Ureter (tissue), 1 donor: ENCODE results near the gene NTN4. TPM values are rescaled to one million over a fixed set of nuclear protein-coding genes. Genes with fewer than 3 reads are reported as not detected.
"Not testable (repeated sequence)": the region's sequence is repeated elsewhere in the genome, so short reads cannot be mapped to it uniquely, and the experiment has no call there.

Experiments used
- DNase-seq: peaks from one replicate; pipeline ENCODE4 v3.0.0-alpha.2; 2020; ENCODE audit warnings: low spot score
- total RNA-seq: library from RNA; stranded (reverse); gene quantifications from one replicate; pipeline ENCODE4 v1.2.4, GENCODE V29; 2023
- donor health status: DM: yes; HTN: yes; CAD: no.

The NTN4 gene
- total RNA-seq, 1 donor from 2014 or later: 97.7 TPM

DNA sequence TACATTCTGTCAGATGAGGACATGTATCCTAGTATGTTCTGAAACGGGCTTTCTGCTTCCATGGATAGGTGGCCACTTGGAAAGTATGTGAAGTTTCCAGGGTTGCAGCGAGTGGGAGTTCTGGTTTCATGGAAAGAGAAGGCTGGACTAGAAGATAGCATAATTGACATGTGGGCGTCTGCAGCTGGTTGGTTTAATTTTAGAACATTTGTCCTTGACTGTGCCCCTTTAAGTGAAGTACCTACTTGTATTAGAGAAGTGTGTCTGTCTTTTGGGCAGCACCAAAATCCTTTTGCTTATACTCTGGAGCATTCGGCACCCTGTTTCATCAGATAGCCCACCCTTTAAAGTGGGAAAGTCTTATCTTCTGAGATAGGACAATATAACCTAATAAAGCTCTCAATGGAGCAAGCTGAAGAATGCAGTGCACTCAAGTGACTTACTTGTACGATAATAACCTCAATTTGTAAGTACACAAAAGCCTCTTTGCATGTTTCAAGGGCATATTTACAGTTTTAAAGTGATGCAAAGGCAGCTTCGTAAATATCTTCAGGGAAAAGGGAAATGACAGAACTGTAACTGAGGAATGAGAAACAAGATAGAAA, 35.2 kb downstream of the NTN4 start:
- no peak for DNase-seq

DNA sequence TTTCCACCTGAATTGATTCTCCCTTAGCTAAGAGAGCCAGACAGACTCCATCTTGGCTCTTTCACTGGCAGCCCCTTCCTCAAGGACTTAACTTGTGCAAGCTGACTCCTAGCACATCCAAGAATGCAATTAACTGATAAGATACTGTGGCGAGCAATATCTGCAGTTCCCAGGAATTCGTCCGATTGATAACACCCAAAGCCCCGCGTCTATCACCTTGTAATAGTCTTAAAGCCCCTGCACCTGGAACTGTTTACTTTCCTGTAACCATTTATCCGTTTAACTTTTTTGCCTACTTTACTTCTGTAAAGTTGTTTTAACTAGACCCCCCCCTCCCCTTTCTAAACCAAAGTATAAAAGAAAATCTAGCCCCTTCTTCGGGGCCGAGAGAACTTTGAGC, 44.5 kb downstream of the NTN4 start:
- DNase-seq: not testable (repeated sequence)

DNA sequence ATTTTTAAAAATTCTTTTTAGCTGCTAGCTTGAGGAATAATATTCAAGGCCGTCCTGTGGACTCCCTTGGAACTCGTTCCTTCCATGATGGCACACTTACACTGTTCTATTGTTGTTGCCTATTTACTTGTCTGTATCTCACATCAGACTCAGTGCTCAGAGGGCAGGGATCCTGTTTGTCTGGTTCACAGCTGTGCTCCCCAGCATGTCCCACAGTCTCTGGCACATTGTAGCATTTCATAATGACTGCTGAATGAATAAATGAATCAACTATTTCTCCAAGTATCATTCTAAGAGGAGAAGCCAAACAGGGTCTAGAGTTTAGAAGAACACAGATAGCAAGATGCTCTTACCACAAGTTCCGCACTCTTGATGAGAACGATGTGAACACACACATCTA, 48.0 kb downstream of the NTN4 start:
- DNase-seq: no peak

DNA sequence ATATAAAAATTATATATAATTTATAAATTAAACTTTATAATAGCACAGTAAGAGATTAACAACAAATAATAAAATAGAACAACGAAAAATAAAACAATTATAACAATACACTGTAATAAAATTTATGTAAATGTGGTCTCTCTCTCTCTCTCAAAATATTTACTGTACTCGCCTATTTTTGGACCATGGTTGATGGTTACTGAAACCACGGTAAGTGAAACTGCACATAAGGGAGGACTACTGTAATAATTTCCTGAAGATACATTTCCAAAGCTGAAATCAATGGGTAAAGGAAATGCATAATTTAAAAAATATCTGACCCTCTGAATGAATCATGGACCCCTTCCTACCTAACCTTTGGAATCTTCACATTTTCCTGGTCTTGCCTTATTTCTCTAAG, 48.9 kb downstream of the NTN4 start:
- DNase-seq: no peak

DNA sequence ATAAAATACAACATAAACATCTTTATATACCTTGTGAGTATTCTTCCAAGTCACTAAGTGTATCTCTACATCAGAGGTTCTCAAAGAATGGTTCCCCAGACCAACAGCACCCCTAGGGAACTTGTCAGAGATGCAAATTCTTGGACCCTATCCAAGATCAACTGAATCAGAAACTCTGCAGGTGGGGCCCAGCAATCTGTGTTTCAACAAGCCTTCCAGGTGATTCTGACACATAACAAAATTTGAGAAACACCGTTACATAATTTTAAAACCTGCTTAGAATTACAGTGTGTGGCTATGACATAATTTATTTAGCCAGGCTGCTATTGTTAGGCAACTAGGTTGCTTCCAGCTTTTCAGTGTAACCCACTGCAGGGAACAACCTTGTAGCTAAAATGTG, 49.8 kb downstream of the NTN4 start:
- DNase-seq: no peak

DNA sequence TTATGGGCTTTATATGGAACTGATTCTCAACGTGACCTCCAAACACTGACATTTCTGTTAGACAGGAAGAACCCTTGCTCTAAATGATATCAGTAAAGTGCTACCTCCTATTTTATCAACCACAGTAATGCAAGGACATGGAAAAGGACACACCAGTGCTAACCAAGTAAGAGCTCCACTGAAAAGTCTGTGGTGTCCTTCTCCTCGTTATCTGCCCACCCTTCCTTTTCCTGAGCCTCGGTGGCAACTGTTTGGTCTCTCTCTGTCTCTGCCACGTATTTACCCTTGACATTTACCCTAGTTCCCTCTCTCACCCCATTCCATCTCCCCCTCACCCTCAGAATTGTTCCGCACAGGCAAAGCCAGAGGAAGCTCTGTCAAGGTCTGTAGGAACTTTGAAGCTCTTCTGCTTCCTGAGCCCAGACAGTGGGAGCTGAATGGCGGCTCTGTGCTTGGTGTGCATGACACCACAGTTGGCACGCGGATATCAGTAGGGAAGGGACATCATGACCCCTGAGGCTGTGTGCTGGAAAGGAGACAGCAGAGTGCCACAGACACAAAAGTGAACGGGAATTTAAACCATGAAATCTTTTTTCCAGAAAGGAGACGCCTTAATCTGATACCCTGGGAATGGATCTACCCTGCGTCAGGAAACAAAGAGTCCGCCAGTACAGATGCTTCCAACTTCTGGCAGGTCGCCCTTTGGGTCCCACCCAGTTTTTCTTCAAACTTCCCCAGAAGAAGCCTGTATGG, 50.8 kb downstream of the NTN4 start:
- no peak for DNase-seq

DNA sequence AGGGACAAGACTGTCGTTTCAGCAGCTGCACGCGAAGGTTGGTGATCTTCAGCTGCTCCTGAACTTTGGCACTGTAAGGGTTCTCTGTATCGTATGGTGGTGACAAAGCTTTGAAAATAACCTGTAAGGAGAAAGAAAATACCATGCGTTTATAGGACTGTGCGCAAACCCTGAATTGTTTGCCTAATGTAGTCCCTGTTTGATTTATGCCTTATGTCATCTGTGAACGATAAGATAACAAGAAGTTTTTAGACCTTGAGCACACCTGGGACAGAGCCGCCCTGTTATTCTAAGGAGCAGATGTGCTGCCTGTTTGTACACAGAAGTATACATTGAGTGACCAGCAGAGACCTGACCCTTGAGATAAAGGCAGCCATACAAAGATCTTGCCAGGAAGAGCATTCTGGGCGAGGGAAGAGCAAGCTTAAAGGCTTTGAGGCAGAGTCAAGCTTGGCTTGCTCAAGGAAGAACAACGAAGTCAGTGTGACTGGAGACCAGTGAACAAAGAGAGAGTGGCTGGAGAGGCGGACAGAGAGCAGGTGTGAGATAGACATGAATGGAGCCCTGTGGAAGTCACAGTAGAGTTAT, 52.4 kb downstream of the NTN4 start:
- no peak for DNase-seq

DNA sequence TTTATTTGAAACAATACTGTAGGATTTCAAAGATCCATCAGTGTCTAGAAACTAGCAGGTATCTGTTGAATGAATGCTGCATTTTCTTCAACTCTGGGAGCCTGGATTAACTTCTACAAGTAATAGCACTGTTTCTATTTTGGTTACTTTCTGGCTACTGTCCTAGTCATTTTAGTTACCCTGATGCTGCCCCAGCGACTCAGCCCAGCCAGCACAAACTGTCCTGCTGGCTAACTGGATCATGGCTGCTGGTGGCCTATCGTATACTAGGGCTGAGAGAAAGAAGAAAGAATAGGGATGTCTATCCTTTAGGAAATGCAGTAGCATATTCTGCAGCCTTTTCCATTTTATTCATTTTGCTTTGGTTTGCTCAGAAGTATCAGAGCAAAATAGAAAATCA, 53.9 kb downstream of the NTN4 start:
- DNase-seq: no peak

DNA sequence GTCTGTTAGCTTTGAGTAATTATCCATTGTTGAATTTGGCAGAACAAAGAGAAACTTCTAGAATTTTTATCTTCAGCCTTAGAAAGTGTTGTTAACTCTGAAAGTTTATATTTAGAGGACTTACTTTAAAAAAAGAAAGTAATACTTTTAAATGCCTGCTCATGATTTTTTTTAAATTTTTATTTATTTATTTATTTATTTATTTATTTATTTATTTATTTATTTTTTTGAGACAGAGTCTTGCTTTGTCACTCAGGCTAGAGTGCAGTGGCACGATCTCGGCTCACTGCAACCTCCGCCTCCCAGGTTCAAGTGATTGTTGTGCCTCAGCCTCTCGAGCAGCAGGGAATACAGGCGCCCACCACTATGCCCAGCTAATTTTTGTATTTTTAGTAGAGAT, 54.8 kb downstream of the NTN4 start:
- not testable (repeated sequence) for DNase-seq

DNA sequence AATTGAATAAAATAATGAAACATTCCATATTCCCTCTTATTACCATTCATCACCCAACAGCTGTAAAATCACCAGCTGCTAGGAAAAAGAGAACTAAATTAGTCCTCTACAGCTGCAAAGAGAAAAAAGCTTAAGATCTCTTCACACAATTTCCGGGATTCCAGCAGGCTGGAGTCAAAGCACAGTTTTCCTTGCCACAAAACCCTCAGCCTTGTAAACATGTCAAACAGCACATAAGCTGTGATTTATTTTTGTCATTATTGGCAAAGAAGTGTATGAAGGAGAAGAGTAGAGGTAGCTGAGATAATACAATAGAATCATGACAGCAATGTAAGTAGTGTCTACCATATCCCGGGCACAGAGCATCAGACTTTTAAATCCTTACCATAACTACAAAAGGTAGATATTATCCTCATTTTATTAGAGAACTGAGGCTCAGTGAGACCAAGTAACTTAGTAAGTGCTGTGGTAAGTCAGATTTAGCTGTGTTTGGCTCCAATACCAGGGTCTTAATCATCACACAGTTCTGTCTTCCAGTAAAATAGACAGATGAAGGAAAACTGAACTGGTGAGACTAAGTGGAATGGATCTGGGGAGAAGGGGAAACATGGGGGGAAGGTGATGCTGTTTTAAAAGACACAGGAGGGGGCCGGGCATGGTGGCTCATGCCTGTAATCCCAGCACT, 57.3 kb downstream of the NTN4 start:
- DNase-seq: no peak

DNA sequence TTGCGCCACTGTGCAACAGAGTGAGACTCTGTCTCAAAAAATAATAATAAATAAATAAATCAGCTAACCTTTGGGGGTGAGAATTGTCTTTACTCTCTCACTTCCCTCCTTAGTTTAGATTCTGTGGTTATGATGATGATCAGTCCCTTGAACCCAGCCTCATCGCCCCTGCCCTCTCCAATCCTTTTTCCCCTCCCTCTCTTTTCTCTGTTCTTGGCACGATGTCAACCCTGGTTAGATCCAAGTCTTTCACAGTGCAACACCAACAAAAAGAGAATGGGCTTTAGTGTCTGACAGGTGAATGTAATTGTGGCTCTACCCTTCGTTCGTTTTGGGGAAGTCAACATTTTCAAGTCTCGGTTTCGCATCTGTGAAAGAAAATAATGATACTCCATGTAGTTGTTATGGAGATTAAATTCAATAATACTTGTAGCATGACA, 59.0 kb downstream of the NTN4 start:
- no peak for DNase-seq

DNA sequence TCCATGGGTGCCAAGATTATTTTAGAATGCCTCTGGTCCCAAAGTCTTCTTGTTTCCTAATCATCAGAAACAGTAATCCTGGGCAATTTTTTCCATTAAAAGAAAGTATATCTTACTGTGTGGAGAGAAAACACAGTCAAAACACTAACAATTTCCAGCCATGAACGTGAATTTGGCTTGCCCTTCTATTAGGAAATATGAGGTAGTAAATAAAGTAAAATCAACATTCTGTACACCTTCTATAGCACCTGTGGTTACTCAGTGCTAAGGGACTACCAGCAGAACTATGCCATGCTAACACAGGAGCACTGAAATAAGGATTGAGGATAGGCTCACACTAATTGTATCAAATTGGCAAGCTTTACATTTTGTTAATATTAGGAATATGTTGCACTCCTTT, 60.1 kb downstream of the NTN4 start:
- DNase-seq: no peak

DNA sequence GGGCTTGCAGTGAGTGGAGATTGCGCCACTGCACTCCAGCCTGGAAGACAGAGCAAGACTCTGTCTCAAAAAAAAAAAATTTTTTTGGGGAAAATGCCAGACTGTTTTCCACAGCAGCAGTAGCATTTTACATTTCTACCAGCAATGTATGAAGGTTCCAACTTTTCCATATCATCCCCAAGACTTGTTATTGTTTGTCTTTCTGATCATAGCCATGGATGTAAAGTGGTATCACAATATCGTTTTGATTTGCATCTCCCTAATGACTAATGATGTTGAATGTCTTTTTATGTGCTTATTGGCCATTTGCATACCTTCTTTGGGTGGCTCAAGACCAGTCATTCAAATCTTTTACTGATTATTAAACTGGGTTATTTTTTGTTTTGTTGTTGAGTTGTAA, 63.7 kb downstream of the NTN4 start:
- DNase-seq: no peak

DNA sequence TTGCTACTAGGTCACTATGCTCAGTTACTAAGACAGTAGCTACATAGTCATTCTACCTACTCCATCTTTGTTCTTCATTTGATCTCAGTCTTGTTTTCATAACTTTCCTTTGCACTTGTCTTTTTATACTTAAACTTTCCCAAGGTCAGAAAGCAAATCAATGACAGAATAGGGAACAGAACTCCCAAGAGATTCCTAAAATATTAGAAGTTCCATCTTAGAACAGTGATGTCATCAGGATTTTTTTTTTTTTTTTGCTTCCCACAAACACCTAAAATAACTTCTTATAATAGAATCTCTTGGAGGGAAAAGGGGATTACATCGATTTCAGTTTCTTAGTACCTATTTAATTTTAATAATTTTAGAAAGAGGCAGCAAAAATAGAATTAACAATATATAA, 65.8 kb downstream of the NTN4 start:
- no peak for DNase-seq

DNA sequence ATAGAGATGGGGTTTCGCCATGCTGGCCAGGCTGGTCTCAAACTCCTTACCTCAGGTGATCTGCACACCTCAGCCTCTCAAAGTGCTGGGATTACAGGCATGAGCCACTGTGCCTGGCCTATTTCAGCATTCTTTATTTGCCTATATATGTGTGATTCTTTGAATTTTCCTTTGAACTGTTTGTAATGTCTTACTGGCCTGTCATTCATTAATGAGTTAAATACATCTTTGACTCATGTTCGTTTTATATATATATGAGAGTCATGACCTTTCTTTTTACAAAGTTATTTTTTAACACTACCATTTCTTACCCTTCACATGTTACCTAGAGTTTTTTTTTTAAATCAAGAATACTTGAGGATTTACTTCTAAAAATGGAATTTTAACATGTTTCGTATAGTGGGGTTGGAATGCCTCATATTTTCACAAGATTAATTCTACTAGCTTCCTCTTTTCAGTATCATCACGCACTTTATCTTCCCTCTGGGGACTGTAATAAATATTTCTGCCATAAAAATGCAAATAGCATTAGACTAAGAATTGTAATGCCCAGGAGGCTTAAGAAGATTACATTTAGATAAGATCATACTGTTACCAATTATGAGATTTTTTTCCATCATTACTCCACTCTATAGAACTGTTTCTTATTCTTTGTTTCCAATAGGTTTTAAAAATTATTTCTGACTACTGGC, 66.7 kb downstream of the NTN4 start:
- DNase-seq: no peak

DNA sequence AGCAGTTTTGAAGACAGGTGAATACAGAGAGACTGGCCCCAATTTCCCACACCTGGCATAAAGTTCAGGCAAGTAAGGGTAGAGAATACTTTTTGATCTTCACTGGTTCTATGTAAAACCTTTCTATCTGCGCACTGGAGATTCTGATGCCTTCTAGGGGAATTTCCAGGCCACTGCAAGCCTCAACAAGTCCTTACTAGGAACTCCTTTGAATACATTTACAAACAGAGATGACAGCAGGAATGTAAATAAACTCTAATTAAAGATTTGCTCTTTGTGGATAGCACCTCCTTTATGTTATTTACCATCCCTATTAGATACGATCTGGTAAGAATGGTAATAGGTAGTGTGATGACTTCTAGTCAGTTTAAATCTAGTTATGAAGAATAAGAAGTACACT, 69.2 kb downstream of the NTN4 start:
- no peak for DNase-seq

DNA sequence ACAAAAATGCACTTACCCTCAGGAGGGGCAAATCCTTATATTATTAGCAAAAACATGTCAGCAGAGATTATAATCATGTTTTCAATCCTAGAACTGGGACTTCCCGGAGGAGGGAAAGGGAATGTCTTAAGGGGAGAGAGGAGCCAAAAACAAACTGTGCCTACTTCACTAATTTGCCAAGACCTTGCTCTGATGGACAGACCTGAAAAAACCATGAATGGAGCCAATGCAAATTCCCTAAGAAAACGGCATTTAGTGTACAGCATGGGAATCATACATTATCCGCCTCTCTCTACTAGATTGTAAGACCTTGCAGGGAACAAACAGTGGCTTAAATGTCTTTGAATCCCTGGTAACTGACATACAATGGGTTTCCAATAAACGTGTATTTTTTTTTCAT, 70.4 kb downstream of the NTN4 start:
- no peak for DNase-seq

DNA sequence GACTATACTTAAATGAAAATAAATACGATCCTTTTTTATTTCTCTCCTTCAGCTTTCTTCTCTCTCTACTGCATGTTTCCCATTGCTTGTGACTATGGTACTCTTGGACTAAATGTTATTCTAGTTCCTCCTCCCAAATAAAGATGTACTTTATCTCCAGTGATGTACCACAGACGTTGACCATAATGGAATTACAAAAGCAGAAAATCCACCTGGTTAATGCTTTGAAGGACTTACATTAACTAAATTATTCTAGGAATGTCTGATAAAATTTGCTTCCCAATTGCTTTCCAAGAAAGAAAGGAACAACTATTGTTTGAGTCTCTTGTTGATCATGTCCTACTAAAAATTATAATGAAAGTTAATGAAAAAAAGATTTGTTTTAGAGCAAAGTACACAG, 71.8 kb downstream of the NTN4 start:
- DNase-seq: no peak

DNA sequence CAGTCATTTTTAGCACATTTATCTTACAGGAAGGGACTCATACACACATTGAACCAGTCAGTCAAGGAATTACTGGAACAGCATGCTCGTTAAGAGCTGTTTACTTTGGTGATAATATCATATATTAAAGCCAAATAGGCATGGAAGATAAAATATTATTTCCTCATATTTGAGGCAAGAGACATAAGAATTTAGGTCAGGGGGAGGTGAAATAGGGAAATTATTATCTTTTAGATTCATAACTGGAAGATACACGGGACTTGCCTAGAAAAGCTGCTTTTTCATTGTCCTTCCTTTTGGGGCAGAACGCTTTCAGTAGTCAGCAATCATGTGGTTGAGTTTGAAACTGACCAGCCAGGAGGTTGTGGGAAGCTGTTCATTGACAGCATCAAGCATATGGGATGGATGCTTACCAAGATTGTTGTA, 72.5 kb downstream of the NTN4 start:
- no peak for DNase-seq

DNA sequence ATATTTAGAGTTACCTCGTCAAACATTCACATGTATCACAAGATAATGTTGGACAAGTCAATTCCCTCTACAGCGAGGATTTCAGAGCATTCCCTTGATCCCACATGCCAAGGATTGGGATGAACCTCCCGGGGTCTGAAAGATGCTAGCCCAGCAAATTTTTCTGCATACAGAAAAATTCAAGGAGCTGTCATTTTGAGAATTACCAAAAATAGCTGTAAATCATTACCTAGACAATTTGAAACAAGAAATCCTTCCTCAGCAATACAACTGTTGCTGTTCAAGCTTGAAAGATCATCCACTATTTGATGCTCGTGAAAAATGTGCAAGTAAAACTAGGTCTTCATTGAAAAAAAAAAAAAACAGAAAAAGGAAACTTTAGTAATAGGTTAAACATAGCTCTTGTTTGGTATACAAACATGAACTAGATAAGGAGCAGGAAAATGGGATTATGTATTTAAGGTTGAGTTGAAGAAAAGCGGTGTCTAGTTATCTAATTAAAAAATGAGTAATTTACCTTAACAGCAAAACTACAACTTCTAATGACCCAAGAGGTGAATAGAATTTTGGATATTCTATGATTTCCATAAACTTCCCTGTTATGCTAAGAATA, 73.1 kb downstream of the NTN4 start:
- DNase-seq: no peak

DNA sequence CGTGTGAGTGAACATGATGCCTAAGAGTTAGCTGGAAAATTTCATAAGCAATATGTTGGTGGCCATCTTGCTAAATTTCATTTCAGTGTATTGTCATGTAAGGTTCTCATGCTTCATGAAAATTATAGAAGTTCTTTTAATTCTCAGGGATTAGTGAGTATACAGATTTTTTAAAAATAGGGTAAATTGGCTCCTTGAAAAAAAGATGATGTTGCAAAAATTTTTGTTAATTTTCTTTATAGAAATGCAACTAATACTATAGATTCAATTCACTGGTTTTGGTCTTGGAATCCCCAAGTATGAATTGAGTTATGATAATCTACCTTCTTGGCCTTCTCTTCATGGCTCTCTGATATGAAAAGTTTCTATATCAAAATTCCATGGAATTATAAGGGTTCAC, 75.4 kb downstream of the NTN4 start:
- DNase-seq: no peak

DNA sequence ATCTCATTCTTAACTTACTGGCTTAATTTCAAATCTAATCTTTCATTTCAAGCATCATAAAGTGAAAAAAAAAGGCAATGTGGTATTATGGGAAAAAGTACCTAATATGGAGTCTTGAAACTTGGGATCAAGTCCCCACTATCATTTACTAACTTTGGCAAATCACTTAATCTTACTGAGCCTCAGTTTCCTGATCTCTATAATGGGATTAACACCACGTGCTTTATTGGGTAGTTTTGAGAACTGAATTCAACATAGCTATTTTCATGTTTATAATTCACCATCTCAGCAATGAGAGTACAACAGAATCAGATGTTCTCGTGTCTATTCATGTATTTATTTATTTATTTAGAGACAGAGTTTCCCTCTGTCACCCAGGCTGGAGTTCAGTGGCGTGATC, 78.3 kb downstream of the NTN4 start:
- no peak for DNase-seq
